Ishikawa (cell line): ENCODE data around the gene KCNAB2.

Experiments
- CEBPB ChIP-seq: IDR thresholded peaks from 2 replicates; pipeline ENCODE4 v1.6.1; 2012
- CREB1 ChIP-seq: IDR thresholded peaks from 2 replicates; pipeline ENCODE4 v1.6.1; 2012; ENCODE audit warnings: low read depth
- EGR1 ChIP-seq: IDR thresholded peaks from 2 replicates; pipeline ENCODE4 v1.6.1; 2012
- EP300 ChIP-seq: IDR thresholded peaks from 2 replicates; pipeline ENCODE4 v1.6.1; 2012; ENCODE audit warnings: borderline replicate concordance
- FOXM1 ChIP-seq: IDR thresholded peaks from 2 replicates; pipeline ENCODE4 v1.6.1; 2012; ENCODE audit warnings: low read depth, borderline replicate concordance
- NFIC ChIP-seq: IDR thresholded peaks from 2 replicates; pipeline ENCODE4 v1.6.1; 2012
- RAD21 ChIP-seq: IDR thresholded peaks from 2 replicates; pipeline ENCODE4 v1.6.1; 2012; ENCODE audit warnings: low read depth
- TAF1 ChIP-seq: IDR thresholded peaks from 2 replicates; pipeline ENCODE4 v1.6.1; 2012; ENCODE audit warnings: low read depth, mild to moderate bottlenecking
- TCF12 ChIP-seq: IDR thresholded peaks from 2 replicates; pipeline ENCODE4 v1.6.1; 2012; ENCODE audit warnings: low read depth
- TEAD4 ChIP-seq: IDR thresholded peaks from 2 replicates; pipeline ENCODE4 v1.6.1; 2012
- YY1 ChIP-seq: IDR thresholded peaks from 2 replicates; pipeline ENCODE4 v1.6.1; 2012; ENCODE audit warnings: low read depth
- ZBTB7A ChIP-seq: IDR thresholded peaks from 2 replicates; pipeline ENCODE4 v1.6.1; 2012; ENCODE audit warnings: low read depth
- TF ChIP-seq, protein P1 (sequence below): IDR thresholded peaks from 2 replicates; pipeline ENCODE4 v1.6.1; 2012
- TF ChIP-seq, protein P2 (sequence below): IDR thresholded peaks from 2 replicates; pipeline ENCODE4 v1.6.1; 2012
- TF ChIP-seq, protein P3 (sequence below): IDR thresholded peaks from 2 replicates; pipeline ENCODE4 v1.6.1; 2012; ENCODE audit warnings: low read depth, mild to moderate bottlenecking

The KCNAB2 gene

DNA sequence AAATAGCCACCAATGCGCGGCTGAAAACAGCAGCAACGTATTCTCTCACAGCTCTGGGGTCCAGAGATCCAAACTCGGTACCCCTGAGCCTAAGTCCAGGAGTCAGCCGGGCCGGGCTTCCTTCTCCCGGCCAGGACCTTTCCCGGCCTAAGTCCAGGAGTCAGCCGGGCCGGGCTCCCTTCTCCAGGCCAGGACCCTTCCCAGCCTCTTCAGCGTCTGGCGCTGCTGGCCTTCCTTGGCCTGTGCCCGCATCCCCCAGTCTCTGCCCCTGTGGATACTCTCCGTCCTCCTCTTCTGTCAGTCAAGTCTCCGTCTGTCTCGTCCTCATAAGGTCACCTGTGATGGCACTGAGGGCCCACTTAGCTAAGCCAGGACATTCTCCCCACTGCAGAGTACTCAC, 32.2 kb downstream of the KCNAB2 start:
- no peak for TF ChIP-seq CEBPB

DNA sequence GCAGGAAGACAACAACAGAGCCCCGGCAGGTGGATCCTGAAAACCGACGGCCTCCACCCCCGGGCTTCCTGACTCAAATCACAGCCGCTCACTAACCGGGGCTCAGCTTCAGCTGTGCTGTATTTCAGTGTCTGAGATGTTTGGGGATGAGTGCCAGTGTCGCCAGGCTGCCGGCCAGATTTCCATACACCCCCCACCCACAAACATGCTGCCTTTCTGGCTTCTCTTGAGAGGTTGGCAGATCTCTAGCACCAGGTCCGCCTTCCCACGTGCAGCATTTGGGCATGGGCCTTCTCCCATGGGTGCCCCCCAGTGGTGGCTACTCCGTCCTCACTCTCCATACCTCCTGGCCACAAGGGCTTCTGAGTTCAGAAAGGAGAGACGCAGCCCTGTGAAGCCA, 34.8 kb downstream of the KCNAB2 start:
- TF ChIP-seq CEBPB, result no peak
- no peak for TF ChIP-seq CREB1
- TF ChIP-seq EGR1, result no peak
- TF ChIP-seq, protein P1, sequence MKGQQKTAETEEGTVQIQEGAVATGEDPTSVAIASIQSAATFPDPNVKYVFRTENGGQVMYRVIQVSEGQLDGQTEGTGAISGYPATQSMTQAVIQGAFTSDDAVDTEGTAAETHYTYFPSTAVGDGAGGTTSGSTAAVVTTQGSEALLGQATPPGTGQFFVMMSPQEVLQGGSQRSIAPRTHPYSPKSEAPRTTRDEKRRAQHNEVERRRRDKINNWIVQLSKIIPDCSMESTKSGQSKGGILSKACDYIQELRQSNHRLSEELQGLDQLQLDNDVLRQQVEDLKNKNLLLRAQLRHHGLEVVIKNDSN, result no peak
- peak; percentile 38 for TF ChIP-seq RAD21
- TF ChIP-seq NFIC, result no peak
- TF ChIP-seq, protein P2, sequence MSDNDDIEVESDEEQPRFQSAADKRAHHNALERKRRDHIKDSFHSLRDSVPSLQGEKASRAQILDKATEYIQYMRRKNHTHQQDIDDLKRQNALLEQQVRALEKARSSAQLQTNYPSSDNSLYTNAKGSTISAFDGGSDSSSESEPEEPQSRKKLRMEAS, result peak; percentile 49; the same call in 1 of the 2 replicates
- no peak for TF ChIP-seq EP300
- no peak for TF ChIP-seq FOXM1

DNA sequence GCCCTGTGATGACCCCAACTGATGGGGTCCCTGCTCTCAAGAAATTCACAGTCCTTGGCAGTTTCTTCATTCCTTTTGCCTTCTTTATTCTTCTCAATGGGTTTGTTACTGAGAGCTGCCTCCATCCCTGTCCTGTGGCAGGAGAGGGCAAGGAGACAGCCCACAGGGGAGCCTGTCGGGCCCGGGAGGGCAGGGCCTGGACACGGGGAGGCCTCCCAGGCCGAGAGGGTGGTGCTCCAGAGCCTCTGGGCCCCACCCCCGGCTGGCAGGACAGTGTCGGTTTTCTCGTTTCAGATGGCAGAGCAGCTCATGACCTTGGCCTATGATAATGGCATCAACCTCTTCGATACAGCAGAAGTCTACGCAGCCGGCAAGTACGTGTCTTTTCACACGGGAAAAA, 36.2 kb downstream of the KCNAB2 start:
- TF ChIP-seq RAD21 (no peak), EGR1 (no peak), FOXM1 (no peak), CEBPB (no peak), TEAD4 (no peak)
- TF ChIP-seq, protein P2, result no peak

DNA sequence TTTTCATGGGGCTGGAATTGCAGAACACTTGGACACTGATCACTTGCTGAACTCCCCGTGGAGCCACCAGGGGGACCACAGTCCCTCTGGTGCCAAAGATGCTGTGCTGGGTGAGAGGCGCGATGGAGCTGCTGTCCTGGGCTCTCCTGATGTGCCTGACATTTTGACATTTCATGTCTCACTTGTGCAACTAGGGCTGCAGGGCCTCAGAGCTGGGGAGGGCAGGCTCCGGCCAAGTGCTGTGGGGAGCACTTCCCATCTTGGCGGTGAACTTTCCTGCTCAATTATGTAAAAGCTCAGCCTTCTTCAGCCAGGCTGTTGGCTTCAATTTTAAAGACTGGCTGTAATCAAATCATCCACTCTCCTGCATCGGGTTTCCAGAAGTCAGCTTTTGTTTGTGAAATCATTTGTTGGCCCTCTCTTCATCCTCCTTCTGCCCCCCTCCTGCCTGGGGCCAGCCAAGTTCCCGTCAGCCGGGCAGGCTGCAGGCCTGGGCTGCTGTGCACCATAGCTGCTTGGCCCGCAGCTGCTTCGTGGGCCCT, 36.8 kb downstream of the KCNAB2 start:
- TF ChIP-seq RAD21 (peak; percentile 14; the same call in 1 of the 2 replicates), CEBPB (no peak), NFIC (no peak), TAF1 (no peak), YY1 (no peak), FOXM1 (no peak)

DNA sequence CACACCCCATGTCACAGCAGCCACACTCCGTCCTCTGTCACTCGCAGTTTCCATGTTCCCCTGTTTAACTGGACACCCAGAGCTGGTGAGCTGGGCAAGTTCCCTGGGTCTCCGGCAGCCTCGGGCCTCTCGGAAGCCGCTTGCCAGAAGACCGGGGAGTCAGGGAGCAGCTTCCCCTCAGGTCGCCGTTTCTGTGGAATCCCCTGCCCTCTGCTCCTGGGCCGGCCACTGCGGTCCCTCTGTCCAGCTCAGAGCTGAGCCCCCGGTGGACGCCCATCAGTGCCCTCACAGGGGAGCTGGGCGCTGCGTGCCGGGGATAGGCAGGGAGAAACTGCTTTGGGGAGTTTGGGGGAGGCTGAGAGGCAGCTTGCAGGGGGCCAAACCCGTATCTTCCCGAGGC, 37.7 kb downstream of the KCNAB2 start:
- TF ChIP-seq EGR1 (no peak), TCF12 (no peak), YY1 (no peak), FOXM1 (no peak), TEAD4 (no peak), EP300 (no peak)
- TF ChIP-seq, protein P2, result no peak
- TF ChIP-seq, protein P1, result no peak

DNA sequence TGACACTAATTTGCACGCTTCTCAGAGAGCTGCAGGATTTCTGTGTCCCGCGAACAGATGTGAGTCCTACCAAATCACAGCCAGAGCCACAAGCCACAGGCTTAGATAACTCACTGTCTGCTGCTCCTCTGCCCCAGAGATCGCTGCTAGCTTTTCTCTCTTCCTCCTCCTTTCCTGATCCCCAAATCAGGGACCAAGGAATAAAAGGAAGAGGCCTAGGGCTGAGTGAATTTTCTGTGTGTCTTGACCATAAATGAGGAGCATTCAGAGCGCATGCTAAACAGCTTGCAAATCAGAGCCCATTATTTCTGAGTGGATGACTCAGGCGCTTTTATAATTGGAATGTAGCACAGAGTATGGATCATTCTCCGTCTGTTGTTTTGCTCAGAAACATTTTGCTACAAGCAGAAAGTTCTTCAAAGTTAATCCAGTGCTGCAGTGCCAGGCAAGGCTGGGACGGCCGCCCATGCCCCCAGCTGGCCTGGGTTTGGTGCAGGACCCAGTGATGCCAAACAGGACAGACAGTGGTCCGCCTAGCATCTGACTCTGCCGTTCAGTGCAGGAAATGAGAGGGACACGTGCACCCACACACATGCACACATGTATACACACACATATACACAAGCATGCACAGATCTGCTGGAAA, 38.2 kb downstream of the KCNAB2 start:
- no peak for TF ChIP-seq EP300
- no peak for TF ChIP-seq TCF12
- TF ChIP-seq, protein P2, result no peak
- TF ChIP-seq, protein P1, result no peak
- TF ChIP-seq NFIC, result no peak
- no peak for TF ChIP-seq CEBPB
- TF ChIP-seq CREB1, result no peak
- TF ChIP-seq, protein P3, sequence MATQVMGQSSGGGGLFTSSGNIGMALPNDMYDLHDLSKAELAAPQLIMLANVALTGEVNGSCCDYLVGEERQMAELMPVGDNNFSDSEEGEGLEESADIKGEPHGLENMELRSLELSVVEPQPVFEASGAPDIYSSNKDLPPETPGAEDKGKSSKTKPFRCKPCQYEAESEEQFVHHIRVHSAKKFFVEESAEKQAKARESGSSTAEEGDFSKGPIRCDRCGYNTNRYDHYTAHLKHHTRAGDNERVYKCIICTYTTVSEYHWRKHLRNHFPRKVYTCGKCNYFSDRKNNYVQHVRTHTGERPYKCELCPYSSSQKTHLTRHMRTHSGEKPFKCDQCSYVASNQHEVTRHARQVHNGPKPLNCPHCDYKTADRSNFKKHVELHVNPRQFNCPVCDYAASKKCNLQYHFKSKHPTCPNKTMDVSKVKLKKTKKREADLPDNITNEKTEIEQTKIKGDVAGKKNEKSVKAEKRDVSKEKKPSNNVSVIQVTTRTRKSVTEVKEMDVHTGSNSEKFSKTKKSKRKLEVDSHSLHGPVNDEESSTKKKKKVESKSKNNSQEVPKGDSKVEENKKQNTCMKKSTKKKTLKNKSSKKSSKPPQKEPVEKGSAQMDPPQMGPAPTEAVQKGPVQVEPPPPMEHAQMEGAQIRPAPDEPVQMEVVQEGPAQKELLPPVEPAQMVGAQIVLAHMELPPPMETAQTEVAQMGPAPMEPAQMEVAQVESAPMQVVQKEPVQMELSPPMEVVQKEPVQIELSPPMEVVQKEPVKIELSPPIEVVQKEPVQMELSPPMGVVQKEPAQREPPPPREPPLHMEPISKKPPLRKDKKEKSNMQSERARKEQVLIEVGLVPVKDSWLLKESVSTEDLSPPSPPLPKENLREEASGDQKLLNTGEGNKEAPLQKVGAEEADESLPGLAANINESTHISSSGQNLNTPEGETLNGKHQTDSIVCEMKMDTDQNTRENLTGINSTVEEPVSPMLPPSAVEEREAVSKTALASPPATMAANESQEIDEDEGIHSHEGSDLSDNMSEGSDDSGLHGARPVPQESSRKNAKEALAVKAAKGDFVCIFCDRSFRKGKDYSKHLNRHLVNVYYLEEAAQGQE, result no peak
- TF ChIP-seq EGR1, result no peak
- no peak for TF ChIP-seq YY1
- TF ChIP-seq RAD21, result no peak
- no peak for TF ChIP-seq FOXM1
- no peak for TF ChIP-seq TEAD4
- TF ChIP-seq ZBTB7A, result no peak

DNA sequence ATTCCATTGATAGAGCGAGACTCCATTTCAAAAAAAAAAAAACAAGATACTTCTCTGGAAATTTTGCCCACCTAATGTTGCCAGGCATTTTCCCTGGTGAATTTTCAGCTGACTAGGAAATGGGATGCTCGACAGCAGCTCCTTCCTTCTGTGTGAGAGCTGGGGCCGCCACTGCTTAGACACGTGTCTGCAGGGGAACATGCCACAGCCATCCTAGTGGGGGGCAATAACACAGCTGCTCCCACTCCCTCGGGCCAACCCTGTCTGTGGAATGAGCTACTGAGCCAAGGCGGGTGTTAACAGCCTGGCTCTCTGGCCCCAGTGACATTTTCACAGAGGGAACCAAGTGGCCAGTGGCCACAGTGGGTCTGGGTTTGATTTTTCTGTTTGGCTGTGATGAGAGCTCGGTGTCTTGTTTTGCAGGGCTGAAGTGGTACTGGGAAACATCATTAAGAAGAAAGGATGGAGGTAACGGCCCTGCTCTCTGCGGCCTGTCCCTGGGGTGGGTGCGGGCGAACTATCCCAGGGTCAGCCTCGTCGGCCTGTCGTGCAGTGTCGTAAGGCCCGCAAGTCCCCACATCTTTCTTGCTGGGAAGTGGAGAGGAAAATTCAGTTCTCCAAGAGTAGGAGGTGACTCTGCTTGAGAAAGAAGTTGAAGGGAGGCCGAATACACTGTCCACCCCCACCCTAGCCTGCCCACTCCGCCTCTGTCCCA, 39.2 kb downstream of the KCNAB2 start:
- TF ChIP-seq TCF12, result no peak
- TF ChIP-seq RAD21, result no peak
- TF ChIP-seq TEAD4, result no peak
- TF ChIP-seq, protein P3, result no peak
- TF ChIP-seq FOXM1, result no peak
- TF ChIP-seq CREB1, result no peak
- TF ChIP-seq, protein P2, result no peak
- TF ChIP-seq YY1, result no peak
- no peak for TF ChIP-seq ZBTB7A
- TF ChIP-seq, protein P1, result no peak
- TF ChIP-seq EGR1, result no peak
